Glutamatergic neuron (in vitro differentiated cells): ENCODE results near the gene NHSL2. TPM values are rescaled to one million over a fixed set of nuclear protein-coding genes. Genes with fewer than 3 reads are reported as not detected.
A peak's percentile ranks its signal among the peaks of the same experiment; 100 is the strongest.

Source experiments
- DNase-seq: peaks from one replicate; pipeline ENCODE4 v3.0.0; 2022
- H3K27ac Mint-ChIP-seq: one replicate; pipeline ENCODE4 v1.8.0; 2020; ENCODE audit warnings: mild to moderate bottlenecking, mixed read lengths, inconsistent platforms; ENCODE audit not compliant: unreplicated experiment
- H3K27me3 Mint-ChIP-seq: one replicate; pipeline ENCODE4 v1.8.0; 2020; ENCODE audit warnings: mild to moderate bottlenecking, moderate library complexity, mixed read lengths, inconsistent platforms; ENCODE audit not compliant: unreplicated experiment
- H3K36me3 Mint-ChIP-seq: one replicate; pipeline ENCODE4 v1.8.0; 2020; ENCODE audit warnings: mild to moderate bottlenecking, mixed read lengths, inconsistent platforms; ENCODE audit not compliant: unreplicated experiment
- H3K4me1 Mint-ChIP-seq: one replicate; pipeline ENCODE4 v1.8.0; 2020; ENCODE audit warnings: mild to moderate bottlenecking, low read depth, mixed read lengths, inconsistent platforms; ENCODE audit not compliant: unreplicated experiment
- H3K4me3 Mint-ChIP-seq: one replicate; pipeline ENCODE4 v1.8.0; 2020; ENCODE audit warnings: mild to moderate bottlenecking, mixed read lengths, inconsistent platforms; ENCODE audit not compliant: unreplicated experiment
- H3K9me3 Mint-ChIP-seq: one replicate; pipeline ENCODE4 v1.8.0; 2020; ENCODE audit warnings: mild to moderate bottlenecking, moderate library complexity, mixed read lengths, inconsistent platforms; ENCODE audit not compliant: unreplicated experiment
- CTCF ChIP-seq: fragments of 200-600 bp; sonication (generic); IDR thresholded peaks from one replicate; pipeline ENCODE4 v1.5.0; 2021; ENCODE audit not compliant: partially characterized antibody, unreplicated experiment
- total RNA-seq: library from RNA; stranded (reverse); fragmentation: NEBNext Ultra II Directional; extraction: Animal tissue kit (Norgen Biotek cat#: 25700); gene quantifications from one replicate; pipeline ENCODE4 v1.2.1, GENCODE V29; 2021; ENCODE audit not compliant: unreplicated experiment

NHSL2 gene
- total RNA-seq, 1 donor from 2014 or later, result 7.3 TPM

DNA sequence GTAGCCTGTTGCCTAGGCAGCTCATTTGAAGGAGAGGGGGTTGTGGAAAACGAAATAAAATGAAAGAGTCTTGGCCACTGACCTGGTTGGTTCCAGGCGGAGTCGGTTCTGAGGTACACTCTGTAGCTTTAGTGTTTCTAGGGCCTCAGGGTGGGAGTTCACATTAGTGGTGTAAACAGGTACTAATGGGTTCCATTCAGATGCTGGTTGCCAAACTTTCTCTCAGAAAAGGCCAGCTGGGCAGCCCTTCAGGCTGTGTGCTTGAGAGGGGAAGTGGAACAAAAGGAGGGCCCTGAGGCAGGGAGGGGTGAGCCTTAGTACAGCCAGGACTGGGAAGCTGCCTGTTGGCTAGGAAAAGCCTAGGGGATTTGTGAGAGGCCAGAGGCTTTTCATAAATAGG lies 24.8 kb downstream of the NHSL2 start:
- H3K36me3 Mint-ChIP-seq, result no peaks in the 10 kb centered on the region
- H3K9me3 Mint-ChIP-seq, result no peaks in the 10 kb centered on the region
- TF ChIP-seq CTCF, result no peak
- H3K4me3 Mint-ChIP-seq, result no peak overlapping the region
- peak overlapping the region; percentile 76 for H3K27ac Mint-ChIP-seq
- H3K27me3 Mint-ChIP-seq, result no peaks in the 10 kb centered on the region
- H3K4me1 Mint-ChIP-seq, result peaks cover 10% of the 10 kb centered on the region
- no peak for DNase-seq

- H3K4me3 Mint-ChIP-seq, result no peak overlapping the region
- no peak for TF ChIP-seq CTCF
- no peaks in the 10 kb centered on the region for H3K36me3 Mint-ChIP-seq
- peak overlapping the region; percentile 24 for H3K27ac Mint-ChIP-seq
- no peaks in the 10 kb centered on the region for H3K9me3 Mint-ChIP-seq
- no peak for DNase-seq
- peaks cover 10% of the 10 kb centered on the region for H3K4me1 Mint-ChIP-seq
- H3K27me3 Mint-ChIP-seq, result no peaks in the 10 kb centered on the region
Measured at GRCh38 chrX:71936632-71937031, 26.0 kb downstream of the NHSL2 start.

GRCh38 chrX:71938371-71938770 lies 27.7 kb downstream of the NHSL2 start:
- Mint-ChIP-seq H3K36me3 (no peaks in the 10 kb centered on the region), H3K4me3 (no peak overlapping the region), H3K9me3 (no peaks in the 10 kb centered on the region), H3K27me3 (no peaks in the 10 kb centered on the region), H3K4me1 (peaks cover 10% of the 10 kb centered on the region), H3K27ac (no peak overlapping the region)
- no peak for TF ChIP-seq CTCF
- DNase-seq, result no peak

DNA sequence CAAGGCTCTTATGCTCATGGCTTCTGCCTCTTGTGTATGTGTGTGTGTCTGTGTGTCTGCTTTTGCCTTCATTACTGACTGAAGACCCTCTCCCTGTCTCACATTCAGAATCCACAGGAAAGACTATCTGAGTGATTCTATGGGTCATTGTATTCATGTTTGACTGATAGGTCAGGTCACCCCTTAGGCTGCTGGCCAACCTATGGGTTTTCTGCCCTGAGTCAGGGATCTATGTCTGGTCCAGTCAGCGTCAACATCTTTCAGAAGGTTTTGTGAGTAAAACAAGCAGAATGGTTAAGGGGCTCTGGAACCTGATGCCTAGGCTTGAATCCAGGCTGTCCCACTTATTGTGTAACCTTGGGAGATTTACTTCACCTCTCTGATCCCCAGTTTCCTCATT lies 30.5 kb downstream of the NHSL2 start:
- no peak for TF ChIP-seq CTCF
- no peaks in the 10 kb centered on the region for H3K4me1 Mint-ChIP-seq

DNA sequence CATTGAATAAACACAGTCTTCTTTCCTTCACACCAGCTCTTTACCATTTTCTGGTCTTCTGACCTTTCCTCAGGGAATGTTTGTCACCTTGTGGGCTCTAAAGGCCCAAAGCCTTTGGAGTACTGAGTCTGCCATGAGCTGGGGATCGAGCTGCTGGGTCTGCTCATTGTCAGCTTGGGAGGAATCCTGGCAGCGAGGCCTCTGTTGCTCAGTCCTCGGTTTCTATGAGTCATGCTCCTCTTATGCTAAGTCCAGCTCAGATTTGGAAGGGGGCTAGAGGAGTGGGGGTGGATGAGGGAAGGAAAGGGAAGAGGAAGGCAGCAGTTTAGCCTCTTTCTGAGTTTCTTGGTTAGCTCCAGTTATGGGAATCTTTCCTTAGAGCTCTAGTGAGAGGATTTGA lies 31.1 kb downstream of the NHSL2 start:
- DNase-seq, result no peak
- Mint-ChIP-seq H3K9me3 (no peaks in the 10 kb centered on the region), H3K27me3 (no peaks in the 10 kb centered on the region), H3K36me3 (no peaks in the 10 kb centered on the region), H3K4me3 (no peak overlapping the region), H3K27ac (no peak overlapping the region), H3K4me1 (no peaks in the 10 kb centered on the region)
- no peak for TF ChIP-seq CTCF

More for the DNA sequence above, 30.5 kb downstream of the NHSL2 start:
- no peak for DNase-seq
- Mint-ChIP-seq H3K4me3 (no peak overlapping the region), H3K27ac (no peak overlapping the region), H3K9me3 (no peaks in the 10 kb centered on the region), H3K36me3 (no peaks in the 10 kb centered on the region), H3K27me3 (no peaks in the 10 kb centered on the region)
